Suprapubic skin (tissue), 4 donors: ENCODE results near the gene PPP1CC.

Source experiments
- CTCF ChIP-seq, 2 donors: fragments of 200-600 bp in 1 of 2; fragments of 450-650 bp in 1 of 2; sonication (generic) in 1 of 2; IDR thresholded peaks; one replicate each; pipeline ENCODE4 v1.5.1; 2016 to 2019; ENCODE audit warnings: antibody characterized with exemption in 2 of 2, mild to moderate bottlenecking in 1 of 2, moderate library complexity in 1 of 2
- EP300 ChIP-seq: sonication (generic); formaldehyde crosslinking; IDR thresholded peaks from one replicate; pipeline ENCODE4 v1.6.1; 2017; ENCODE audit warnings: antibody characterized with exemption
- POLR2A ChIP-seq, 2 donors: fragments of 450-650 bp; IDR thresholded peaks; one replicate each; pipeline ENCODE4 v1.6.1; 2017; ENCODE audit warnings: antibody characterized with exemption in 2 of 2, mild to moderate bottlenecking in 2 of 2, moderate library complexity in 2 of 2
- POLR2AphosphoS5 ChIP-seq, 3 donors: sonication (generic); formaldehyde crosslinking; IDR thresholded peaks; one replicate each; pipeline ENCODE4 v1.6.1; 2017; ENCODE audit warnings: antibody characterized with exemption in 3 of 3

- no peak for TF ChIP-seq CTCF (IDR thresholded peaks at IDR 0.05)
- no peak for TF ChIP-seq EP300
- TF ChIP-seq POLR2AphosphoS5 (IDR thresholded peaks at IDR 0.05), result peak; percentile 50 to 80 (median 66)
- TF ChIP-seq POLR2A (IDR thresholded peaks at IDR 0.05), result peak in 1 of 2 donors; percentile 67
Measured at GRCh38 chr12:110742718-110743570, at the start of gene PPP1CC.
